OCI-LY1 (cell line): ENCODE results near the gene PLEKHG3.

ENCODE experiments used
- CTCF ChIP-seq: fragments of 200-600 bp; sonication (generic), shearing (Covaris generic); IDR thresholded peaks from 2 replicates; pipeline ENCODE4 v1.5.1; 2017; ENCODE audit warnings: mild to moderate bottlenecking, antibody characterized with exemption, low read length, moderate library complexity, mixed read lengths
- EZH2 ChIP-seq: fragments of 200-600 bp; sonication (generic), shearing (Covaris generic); IDR thresholded peaks from 2 replicates; pipeline ENCODE4 v1.8.0; 2017; ENCODE audit warnings: borderline replicate concordance, mixed run types, mild to moderate bottlenecking, antibody characterized with exemption, low read length, moderate library complexity, mixed read lengths

- TF ChIP-seq CTCF = no peak
- TF ChIP-seq EZH2 = no peak
Observed at GRCh38 chr14:64792231-64792630, 88.0 kb downstream of the PLEKHG3 start.
